Globus pallidus (tissue), 1 donor: Measurements from ENCODE around the gene ZNF525.
"Not testable (repeated sequence)": the region's sequence is repeated elsewhere in the genome, so short reads cannot be mapped to it uniquely, and the experiment has no call there.

Source experiments
- DNase-seq: peaks from one replicate; pipeline ENCODE4 v3.0.0-alpha.2; 2015; ENCODE audit warnings: low spot score

Gene ZNF525

GRCh38 chr19:53365134-53365898, at the start of gene ZNF525:
Gene ZNF525 (plus strand): TSS chr19:53365705. CDS start chr19:53372282, 6,577 bp downstream.
- DNase-seq, result peak; percentile 80

- peak; percentile 14 for DNase-seq
These were observed 36.5 kb upstream of the ZNF525 start for GRCh38 chr19:53328967-53329366.

GRCh38 chr19:53332484-53332883, 33.0 kb upstream of the ZNF525 start:
- DNase-seq, result no peak

DNA sequence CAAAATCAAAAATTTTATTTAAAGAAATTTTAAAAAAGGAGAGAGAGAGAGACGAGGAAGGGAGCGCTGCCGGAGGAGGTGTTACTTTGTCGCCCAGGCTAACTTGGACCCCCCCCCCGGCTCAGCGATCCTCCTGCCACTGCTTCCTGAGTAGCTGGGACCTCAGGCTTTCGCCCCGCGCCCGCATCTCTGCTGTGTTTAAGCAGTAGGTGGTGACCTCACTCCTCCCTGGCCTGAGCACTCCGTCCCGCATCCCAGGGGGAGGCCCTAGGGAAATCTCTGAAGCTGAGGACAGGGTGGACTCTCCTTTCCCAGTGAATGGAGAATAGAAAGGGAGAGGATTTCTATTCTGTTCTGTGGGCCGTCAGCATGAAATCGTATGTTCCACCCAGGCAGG, 32.4 kb upstream of the ZNF525 start:
- no peak for DNase-seq

DNA sequence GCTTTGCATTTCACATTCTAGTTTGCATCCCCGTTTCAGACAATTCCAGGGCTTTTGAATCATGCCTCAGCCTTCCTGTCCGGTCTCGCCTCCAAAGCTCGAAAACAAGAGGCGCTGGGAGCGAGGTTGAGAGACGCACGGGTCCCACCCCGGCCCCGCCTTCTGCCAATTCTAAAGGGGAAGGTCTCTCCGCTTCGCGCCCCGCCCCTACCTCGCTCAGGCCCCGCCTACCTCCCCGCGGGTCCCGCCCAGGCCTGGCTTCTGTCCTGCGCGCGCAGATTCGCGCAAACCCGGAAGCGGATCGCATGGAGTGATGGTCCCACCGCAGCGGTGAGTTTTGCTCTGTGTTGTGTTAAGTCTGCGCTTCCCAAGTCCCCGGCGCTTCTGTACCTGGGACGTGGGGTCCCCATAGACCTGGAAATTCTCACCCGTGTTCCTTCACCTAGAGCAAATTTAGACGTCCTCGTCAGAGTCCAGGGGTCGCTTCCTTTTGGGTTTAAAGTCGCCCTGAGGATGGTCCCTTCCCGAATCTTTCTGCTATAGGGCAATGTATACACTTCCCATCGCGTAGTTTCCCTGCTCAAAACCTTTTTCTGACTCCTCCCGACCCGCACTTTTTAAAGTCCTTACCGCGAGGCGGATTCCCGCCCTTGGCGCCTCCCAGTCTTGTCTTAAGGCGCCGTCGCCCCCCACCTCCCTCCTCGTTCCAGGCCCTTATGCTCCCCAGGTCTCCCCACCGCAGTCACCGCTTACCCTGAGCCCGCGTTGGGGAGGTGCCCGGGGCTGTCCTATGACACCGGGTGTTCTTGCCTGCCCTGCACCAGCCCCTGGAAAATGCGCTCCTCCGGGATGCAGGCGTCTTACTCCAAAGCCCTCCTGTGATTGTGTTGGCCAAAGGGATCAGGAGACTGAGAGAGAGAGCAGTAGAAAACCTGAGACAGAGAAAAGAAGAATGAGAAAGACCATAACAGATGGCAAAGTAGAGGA, 31.7 kb upstream of the ZNF525 start, which contains the start of gene ZNF845:
ZNF845 (plus strand) TSS at position 287 of the 987 bp plus-strand sequence. CDS start 7,559 bp downstream, outside the sequence.
- DNase-seq, result peak; percentile 84

DNA sequence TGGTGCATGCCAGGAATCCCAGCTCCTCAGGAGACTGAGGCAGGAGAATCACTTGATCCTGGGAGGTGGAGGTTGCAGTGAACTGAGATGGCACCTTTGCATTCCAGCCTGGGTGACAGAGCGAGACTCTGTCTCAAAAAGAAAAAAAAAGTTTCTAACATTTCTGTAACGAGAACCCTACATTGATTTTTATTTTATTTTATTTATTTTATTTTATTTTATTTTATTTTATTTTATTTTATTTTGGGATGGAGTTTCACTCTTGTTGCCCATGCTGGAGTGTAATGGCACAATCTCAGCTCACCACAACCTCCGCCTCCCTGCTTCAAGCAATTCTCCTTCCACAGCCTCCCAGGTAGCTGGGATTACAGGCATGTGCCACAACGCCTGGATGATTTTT, 21.1 kb upstream of the ZNF525 start:
- DNase-seq, result not testable (repeated sequence)

DNA sequence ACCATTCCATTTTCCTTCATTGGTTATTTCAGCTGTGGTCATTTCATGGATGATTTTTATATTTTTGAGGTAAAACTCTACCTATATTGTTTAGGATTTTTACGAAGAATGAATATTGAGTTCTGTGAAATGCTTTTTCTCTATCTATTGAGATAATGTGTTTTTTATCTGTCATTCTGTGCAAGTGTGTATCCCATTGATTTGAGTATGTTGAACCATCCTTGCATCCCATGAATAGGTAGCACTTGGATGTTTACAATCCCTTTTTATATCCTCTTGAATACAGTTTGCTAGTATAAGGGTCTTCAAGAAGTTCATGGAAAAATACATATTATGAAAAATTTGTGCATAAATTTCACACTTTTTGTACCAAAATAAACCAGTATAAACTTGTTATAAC, 9.8 kb upstream of the ZNF525 start:
- DNase-seq, result no peak

DNA sequence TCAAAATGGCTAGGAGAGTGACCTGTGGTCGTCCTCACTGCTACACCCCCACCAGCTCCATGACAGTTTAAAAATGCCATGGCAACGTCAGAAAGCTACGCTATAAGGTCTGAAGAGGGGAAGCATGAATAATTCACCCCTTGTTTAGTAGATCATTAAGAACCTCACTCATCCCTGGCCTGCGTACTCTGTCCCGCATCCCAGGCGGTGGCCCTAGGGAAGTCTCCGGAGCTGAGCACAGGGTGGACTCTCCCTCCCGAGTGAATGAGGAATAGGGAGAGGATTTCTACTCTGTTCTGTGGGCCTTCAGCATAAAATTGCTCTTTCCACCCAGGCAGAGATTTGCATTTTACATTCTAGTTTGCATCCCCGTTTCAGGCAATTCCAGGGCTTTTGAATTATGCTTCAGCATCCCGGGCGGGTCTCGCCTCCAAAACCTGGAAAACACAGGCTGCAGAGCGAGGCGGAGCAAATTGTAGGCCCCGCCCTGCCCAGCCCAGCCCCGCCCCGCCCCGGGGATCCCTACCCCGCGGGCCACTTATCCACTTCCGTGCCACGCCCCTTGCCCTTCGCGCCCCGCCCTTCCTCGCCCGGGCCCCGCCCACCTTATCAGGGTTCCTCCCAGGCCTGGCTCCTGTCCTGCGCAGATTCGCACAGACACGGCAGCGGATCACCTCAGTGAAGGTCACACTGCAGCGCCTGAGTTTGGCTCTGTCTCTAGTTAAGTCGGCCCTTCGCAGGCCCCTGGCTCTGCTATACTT, 7.5 kb upstream of the ZNF525 start:
- DNase-seq, result no peak

- DNase-seq, result not testable (repeated sequence)
These were observed 5.4 kb upstream of the ZNF525 start for GRCh38 chr19:53360056-53360455.

DNA sequence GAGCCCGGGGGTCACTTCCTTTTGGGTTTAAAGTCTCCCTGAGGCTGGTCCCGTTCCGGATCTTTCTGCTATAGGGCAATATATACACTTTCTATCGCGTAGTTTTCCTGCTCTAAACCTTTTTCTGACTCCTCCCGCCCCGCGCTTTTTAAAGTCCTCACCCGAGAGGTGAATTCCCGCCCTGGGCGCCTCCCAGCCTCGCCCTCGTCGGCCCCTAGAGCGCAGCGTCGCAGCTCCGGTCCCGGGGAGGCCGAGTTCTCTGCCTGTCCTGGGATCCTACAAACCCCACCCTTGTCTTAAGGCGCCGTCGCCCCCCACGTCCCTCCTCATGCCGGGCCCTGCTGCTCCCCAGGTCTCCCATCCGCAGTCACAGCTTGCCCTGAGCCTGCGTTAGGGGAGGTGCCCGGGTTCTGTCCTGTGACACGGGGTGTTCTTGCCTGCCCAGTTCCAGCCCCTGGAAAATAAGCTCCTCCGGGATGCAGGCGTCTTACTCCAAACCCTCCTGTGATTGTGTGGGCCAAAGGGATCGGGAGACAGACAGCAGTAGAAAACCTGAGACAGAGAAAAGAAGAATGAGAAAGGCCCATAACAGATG, 491 bp downstream of the ZNF525 start:
- DNase-seq, result no peak

DNA sequence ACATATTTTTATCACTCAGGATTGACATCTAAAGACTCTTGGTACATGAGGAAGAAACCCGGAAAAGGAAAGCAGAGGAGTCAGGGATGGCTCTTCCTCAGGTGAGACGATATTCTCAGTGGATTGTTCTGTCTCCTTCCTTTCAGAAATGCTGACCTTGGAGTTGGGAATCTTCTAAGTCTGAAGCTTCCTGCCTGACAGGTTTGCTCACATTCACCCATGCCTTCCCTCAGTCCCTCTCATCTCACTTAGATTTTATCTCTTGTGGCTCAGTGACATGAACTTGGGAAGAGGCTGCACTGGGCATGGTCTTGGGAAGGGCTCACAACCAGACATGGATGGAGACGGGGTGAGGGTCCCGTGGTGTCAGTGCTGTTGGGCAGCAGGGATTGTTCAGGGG, 6.7 kb downstream of the ZNF525 start:
- DNase-seq, result no peak

- DNase-seq, result no peak
These were observed 8.8 kb downstream of the ZNF525 start for GRCh38 chr19:53374288-53374687.

DNA sequence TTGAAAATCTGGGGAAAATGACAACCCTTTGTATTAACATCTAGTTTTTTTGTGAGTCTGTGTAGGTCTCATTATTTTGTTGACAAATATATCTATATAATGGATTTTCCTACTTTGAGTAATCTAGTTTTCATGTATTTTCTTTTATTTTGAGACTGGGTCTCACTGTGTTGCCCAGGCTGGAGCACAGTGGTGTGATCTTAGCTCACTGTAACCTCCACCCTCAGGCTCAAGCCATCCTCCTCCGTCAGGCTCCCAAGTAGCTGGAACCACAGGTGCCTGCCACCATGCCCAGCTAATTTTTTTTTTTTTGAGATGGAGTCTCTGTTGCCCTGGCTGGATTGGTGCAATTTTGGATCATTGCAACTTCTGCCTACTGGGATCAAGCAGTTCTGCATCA, 9.2 kb downstream of the ZNF525 start:
- DNase-seq, result no peak

GRCh38 chr19:53381376-53381775, 15.9 kb downstream of the ZNF525 start:
- no peak for DNase-seq

- no peak for DNase-seq
These were observed 22.7 kb downstream of the ZNF525 start for GRCh38 chr19:53388168-53388567.

DNA sequence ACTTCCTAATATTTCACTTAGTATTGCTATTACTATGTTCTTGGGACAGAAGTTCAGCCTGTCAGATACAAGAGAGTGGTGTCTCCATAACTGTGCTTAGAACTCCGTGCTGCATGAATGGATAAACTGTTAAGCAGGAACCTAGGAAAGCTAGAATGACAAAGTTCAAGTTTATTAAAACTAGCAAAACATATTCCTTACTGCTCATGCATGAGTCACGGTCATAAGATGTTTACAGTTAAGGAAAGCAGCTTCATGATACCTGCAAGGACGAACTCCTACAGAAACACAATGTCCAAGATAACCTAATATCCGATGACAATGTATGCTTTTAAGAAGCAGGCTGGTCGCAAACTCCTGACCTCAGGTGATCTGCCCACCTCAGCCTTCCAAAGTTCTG, 23.4 kb downstream of the ZNF525 start:
- no peak for DNase-seq

DNA sequence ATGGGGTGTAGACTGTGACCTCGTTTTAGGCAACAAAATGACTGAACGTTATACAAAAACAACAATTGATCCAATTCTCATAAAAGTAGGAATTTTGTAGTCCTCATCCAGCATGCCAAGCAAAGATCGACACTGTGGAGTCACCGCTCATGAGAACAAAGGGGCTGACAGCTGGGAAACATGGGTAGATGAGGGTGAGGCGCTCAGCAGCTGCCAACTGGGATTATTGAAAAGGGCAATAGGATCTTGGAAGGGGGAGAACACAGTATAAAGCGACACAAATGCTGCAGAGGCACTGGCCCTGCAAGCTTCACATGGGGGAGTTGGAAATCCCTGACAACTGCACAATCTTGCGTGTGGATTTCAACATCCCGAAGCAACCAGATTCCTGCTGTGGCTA, 24.1 kb downstream of the ZNF525 start:
- no peak for DNase-seq

- peak; percentile 25 for DNase-seq
These were observed 24.5 kb downstream of the ZNF525 start for GRCh38 chr19:53389978-53390377.

- DNase-seq, result no peak
These were observed 29.0 kb downstream of the ZNF525 start for GRCh38 chr19:53394522-53394973.

DNA sequence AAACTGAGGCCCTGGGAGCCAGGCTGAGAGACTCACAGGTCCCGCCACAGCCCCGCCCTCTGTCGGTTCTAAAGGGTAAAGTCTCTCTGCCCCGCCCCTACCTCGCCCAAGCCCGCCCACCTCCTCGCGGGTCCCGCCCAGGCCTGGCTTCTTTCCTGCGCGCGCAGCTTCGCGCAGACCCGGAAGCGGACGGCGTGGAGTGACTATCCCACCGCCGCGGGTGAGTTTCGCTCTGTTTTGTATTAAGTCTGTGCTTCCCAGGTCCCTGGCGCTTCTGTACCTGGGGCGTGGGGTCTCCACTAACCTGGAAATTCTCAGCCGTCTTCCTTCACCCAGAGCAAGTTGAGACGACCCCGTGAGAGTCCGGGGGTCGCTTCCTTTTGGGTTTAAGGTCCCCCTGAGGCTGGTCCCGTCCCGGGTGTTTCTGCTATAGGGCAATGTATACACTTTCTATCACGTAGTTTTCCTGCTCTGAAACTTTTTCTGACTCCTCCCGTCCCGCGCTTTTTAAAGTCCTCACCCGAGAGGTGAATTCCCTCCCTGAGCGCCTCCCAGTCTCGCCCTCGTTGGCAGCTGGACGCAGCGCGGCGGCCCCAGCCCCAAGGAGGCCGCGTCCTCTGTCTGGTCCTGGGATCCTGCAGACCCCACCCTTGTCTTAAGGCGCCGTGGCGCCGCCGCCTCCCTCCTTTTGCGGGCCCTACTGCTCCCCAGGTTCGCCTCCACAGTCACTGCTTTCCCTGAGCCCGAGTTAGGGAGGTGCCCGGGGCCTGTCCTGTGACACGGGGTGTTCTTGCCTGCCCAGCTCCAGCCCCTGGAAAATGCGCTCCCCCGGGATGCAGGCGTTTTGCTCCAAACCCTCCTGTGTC, 29.7 kb downstream of the ZNF525 start, which contains the start of gene ZNF765:
ZNF765 (plus strand) TSS at position 176 of the 866 bp plus-strand sequence. CDS start 2,867 bp downstream, outside the sequence.
- DNase-seq, result peak; percentile 88
